Activated T-cell treated with anti-CD3 and anti-CD28 coated beads for 48 hours (primary cell): ENCODE data around the gene LRRC8C.

ENCODE experiments used
- DNase-seq: peaks from one replicate; pipeline ENCODE4 v3.0.0-alpha.2; 2020; ENCODE audit warnings: low read depth

Gene LRRC8C

GRCh38 chr1:89671775-89672488 lies 39.0 kb downstream of the LRRC8C start:
- DNase-seq: no peak

GRCh38 chr1:89672489-89673183 lies 39.7 kb downstream of the LRRC8C start:
- no peak for DNase-seq

- DNase-seq: no peak
These were observed 40.3 kb downstream of the LRRC8C start for GRCh38 chr1:89673251-89673650.

GRCh38 chr1:89675677-89676076 lies 42.8 kb downstream of the LRRC8C start:
- no peak for DNase-seq

- DNase-seq: no peak
These were observed 48.3 kb downstream of the LRRC8C start for GRCh38 chr1:89681045-89681729.

- DNase-seq: no peak
These were observed 49.7 kb downstream of the LRRC8C start for GRCh38 chr1:89682611-89683010.

- no peak for DNase-seq
These were observed 52.5 kb downstream of the LRRC8C start for GRCh38 chr1:89685461-89685860.

GRCh38 chr1:89686520-89686919 lies 53.6 kb downstream of the LRRC8C start:
- DNase-seq: no peak

- DNase-seq: no peak
These were observed 54.3 kb downstream of the LRRC8C start for GRCh38 chr1:89687254-89687653.

- DNase-seq: no peak
These were observed 55.7 kb downstream of the LRRC8C start for GRCh38 chr1:89688607-89689006.

- no peak for DNase-seq
These were observed 56.3 kb downstream of the LRRC8C start for GRCh38 chr1:89689234-89689633.

GRCh38 chr1:89690595-89690994 lies 57.7 kb downstream of the LRRC8C start:
- DNase-seq: no peak

GRCh38 chr1:89692601-89693521 lies 59.9 kb downstream of the LRRC8C start:
- no peak for DNase-seq

- DNase-seq: no peak
These were observed 62.9 kb downstream of the LRRC8C start for GRCh38 chr1:89695847-89696246.

- DNase-seq: no peak
These were observed 64.5 kb downstream of the LRRC8C start for GRCh38 chr1:89697383-89697782.

- DNase-seq: no peak
These were observed 65.2 kb downstream of the LRRC8C start for GRCh38 chr1:89698020-89698560.

GRCh38 chr1:89698624-89699023 lies 65.7 kb downstream of the LRRC8C start:
- DNase-seq: no peak

- DNase-seq: no peak
These were observed 66.6 kb downstream of the LRRC8C start for GRCh38 chr1:89699451-89699986.

GRCh38 chr1:89701746-89702241 lies 68.9 kb downstream of the LRRC8C start:
- DNase-seq: peak; percentile 36

GRCh38 chr1:89702520-89703045 lies 69.7 kb downstream of the LRRC8C start:
- DNase-seq: no peak

GRCh38 chr1:89703469-89703868 lies 70.5 kb downstream of the LRRC8C start:
- no peak for DNase-seq
